Measurements from ENCODE around the gene KXD1.
A peak's percentile ranks its signal among the peaks of the same experiment; 100 is the strongest.
"Not testable (repeated sequence)": the region's sequence is repeated elsewhere in the genome, so short reads cannot be mapped to it uniquely, and the experiment has no call there.

The KXD1 gene

DNA sequence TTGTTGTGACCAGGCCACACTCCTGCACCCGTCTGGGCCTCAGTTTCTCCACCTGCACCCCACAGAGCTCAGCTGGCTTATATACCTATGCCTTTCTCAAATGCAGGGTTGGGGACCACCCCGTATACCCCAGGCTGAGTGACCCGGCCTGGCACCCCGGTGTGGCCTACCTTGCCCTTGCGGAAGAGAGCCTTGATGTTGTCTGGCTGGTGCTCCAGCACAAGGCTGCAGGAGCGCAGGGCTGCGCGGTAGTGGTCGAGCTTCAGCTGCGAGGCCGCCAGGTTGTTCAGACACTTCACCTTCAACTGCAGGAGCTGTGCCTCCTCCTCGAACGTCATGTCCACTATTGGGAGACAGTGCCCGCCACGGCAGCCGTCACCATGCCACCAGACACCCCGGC lies 20.2 kb upstream of the KXD1 start:
- H3K4me3 ChIP-seq (ENCODE audit: control insufficient read depth, low read depth, low read length), result no peak overlapping the region
- no peak for DNase-seq (ENCODE audit: low read depth)
- TF ChIP-seq, protein P1, sequence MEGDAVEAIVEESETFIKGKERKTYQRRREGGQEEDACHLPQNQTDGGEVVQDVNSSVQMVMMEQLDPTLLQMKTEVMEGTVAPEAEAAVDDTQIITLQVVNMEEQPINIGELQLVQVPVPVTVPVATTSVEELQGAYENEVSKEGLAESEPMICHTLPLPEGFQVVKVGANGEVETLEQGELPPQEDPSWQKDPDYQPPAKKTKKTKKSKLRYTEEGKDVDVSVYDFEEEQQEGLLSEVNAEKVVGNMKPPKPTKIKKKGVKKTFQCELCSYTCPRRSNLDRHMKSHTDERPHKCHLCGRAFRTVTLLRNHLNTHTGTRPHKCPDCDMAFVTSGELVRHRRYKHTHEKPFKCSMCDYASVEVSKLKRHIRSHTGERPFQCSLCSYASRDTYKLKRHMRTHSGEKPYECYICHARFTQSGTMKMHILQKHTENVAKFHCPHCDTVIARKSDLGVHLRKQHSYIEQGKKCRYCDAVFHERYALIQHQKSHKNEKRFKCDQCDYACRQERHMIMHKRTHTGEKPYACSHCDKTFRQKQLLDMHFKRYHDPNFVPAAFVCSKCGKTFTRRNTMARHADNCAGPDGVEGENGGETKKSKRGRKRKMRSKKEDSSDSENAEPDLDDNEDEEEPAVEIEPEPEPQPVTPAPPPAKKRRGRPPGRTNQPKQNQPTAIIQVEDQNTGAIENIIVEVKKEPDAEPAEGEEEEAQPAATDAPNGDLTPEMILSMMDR (conservative IDR thresholded peaks at IDR 0.05; ENCODE audit: control insufficient read depth, insufficient read depth, low read depth, low read length), result no peak

DNA sequence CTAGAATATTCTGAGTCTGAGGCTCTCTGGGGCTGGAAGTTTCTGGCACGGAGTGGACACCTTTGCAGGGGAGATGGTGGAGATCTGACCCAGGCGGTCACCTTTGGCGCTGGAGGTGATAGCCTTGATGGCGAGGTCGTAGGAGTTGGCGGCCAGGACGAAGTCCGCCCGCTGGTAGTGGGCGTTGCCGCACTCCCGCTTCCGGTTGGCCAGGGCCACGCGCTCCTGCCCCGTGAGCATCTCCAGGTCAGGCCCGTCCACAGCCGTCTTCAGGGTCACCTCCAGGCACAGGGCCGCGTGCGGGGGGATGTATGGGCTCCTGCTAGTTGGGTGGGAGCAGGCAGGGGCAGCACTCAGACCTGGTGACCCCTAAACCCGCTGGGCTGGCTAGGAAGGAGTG lies 19.6 kb upstream of the KXD1 start:
- no peak for DNase-seq (ENCODE audit: low read depth)
- TF ChIP-seq, protein P1 (conservative IDR thresholded peaks at IDR 0.05; ENCODE audit: control insufficient read depth, insufficient read depth, low read depth, low read length), result no peak
- H3K4me3 ChIP-seq (ENCODE audit: control insufficient read depth, low read depth, low read length), result no peak overlapping the region

DNA sequence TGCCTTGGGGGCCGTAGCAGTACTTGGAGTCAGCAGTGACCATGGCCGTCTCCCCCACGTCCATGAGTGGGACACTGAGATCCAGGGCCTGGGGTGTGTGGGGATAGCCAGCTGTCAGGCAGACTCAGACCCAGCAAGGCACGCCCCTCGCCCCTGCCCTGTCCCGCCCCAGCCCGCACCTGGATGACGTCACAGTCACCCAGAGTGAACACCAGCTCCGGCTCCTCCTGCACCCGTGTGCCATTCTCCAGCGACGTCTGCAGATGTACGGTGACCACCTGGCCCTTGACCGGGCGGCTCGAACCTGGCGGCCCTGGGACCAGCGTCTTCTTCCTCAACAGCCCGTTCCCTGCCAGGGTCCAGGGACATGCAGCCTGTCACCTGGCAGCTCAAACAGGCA lies 18.3 kb upstream of the KXD1 start:
- no peak overlapping the region for H3K4me3 ChIP-seq (ENCODE audit: control insufficient read depth, low read depth, low read length)
- TF ChIP-seq, protein P1 (conservative IDR thresholded peaks at IDR 0.05; ENCODE audit: control insufficient read depth, insufficient read depth, low read depth, low read length), result no peak
- DNase-seq (ENCODE audit: low read depth), result no peak

DNA sequence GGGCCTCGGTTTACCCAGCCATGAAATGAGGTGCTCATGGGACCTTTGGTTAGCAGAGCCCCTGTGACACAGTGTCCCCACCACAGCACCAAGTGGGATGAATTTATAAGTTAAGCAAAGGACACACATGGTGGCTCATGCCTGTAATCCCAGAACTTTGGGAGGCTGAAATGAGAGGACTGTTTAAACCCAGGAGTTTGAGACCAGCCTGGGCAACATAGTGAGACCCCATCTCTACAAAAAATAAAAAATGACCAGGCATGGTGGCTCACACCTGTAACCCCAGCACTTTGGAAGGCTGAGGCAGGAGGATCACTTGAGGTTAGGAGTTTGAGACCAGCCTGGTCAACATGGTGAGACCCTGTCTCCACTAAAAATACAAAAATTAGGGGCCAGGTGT lies 17.5 kb upstream of the KXD1 start:
- not testable (repeated sequence) for H3K4me3 ChIP-seq (ENCODE audit: control insufficient read depth, low read depth, low read length); DNase-seq (ENCODE audit: low read depth)

DNA sequence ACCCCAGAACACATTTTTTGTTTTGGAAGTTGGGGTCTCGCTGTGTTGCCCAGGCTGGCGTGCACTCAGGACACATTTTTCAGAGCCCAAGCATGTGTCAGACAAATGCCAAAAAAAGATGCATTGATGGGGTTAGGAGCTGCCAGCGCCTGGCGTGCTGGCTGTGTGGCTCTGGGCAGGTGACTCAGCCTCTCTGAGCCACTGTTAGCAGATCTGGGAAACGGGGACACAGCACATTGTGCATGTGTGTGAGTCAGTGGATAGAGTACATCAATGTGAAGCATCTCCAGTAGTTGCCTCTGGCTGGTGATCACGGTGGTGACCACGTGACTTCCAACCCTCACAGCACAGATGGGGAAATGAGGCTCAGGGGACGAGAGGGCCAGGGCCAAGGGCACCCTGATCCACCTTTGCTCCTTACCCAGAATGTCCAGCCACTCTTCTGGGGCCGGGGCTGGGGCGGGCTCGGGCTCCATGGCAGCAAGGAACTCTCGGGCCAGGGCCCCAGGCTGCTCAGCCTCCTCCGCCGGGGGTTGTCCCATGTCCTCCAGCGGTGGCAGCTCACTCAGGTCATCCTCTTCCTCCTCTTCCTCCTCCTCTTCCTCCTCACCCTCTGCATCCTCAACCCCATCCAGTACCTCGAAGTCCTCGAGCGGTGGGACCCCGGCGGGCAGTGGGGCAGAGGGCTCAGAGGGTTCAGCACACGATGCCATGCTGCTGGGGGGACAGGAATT lies 16.2 kb upstream of the KXD1 start:
- H3K4me3 ChIP-seq (ENCODE audit: control insufficient read depth, low read depth, low read length), result no peak overlapping the region
- peak; percentile 85 for DNase-seq (ENCODE audit: low read depth)
- TF ChIP-seq, protein P1 (conservative IDR thresholded peaks at IDR 0.05; ENCODE audit: control insufficient read depth, insufficient read depth, low read depth, low read length), result no peak

DNA sequence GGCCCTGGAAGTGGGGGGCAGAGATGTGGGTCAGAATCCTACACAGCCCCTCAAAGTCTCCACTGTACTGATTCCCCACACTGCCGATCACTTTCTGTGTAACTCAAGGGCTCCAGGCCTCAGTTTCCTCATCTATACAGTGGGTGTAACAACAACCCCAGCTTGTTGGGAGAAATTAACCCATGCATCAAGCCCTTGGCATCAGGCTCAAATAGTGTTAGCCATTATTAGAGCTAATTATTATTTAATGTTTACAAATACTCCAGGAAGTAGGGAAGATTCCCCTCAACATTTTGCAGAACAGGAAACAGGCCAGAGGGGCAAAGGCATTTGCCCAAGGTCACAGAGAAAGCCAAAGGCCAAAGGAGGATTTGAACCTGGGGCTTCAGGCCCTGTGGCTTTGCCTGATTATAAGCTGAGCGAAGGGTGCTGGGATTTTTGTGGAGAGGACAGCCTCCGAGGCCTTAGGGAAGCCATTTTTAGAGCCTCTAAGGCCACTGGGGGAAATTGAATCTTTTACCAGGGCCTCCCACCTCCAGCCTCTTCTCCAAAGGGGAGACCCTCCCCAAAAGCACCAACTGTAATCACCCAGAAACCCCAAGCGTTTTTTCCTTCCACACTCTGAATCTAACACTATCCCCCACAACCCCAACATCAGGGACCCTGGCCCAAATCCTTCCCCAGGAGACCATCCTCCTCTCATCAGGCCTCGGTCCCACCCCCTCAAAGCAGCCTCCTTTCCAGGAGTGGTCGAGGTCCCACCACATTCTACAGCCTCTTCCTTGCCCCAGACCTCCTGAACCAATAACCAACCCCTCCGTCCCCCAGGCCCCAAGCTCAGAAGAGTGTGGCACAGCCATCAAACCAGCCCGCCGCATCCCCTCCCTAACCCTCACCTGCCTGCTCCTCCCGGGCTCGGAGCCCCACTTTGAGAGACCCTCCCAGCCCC lies 15.4 kb upstream of the KXD1 start:
- DNase-seq (ENCODE audit: low read depth), result no peak
- peak overlapping the region; percentile 64 for H3K4me3 ChIP-seq (ENCODE audit: control insufficient read depth, low read depth, low read length)
- TF ChIP-seq, protein P1 (conservative IDR thresholded peaks at IDR 0.05; ENCODE audit: control insufficient read depth, insufficient read depth, low read depth, low read length), result no peak
